GM23338 (cell line): ENCODE data around the gene PEDS1. TPM values are rescaled to one million over a fixed set of nuclear protein-coding genes. Genes with fewer than 3 reads are reported as not detected.
A peak's percentile ranks its signal among the peaks of the same experiment; 100 is the strongest.

Experiments used
- ATAC-seq: fragments of 200-7000 bp; cut with Tn5 transposase; 3 replicates; pipeline ENCODE4 v1.9.1; 2020
- DNase-seq: peaks from one replicate; pipeline ENCODE4 v3.0.0-alpha.2; 2015; ENCODE audit warnings: low spot score
- H2AFZ ChIP-seq: fragments of 200-600 bp; sonication (generic); 2 replicates; pipeline ENCODE4 v1.8.0; 2016; ENCODE audit warnings: antibody characterized with exemption, mild to moderate bottlenecking, moderate library complexity
- H3F3A ChIP-seq: fragments of 200-600 bp; sonication (generic); replicated peaks from 2 replicates; pipeline ENCODE4 v1.8.0; 2017; ENCODE audit warnings: antibody characterized with exemption, mixed run types, low read depth
- H3K27ac ChIP-seq: fragments of 200-600 bp; sonication (generic); 2 replicates; pipeline ENCODE4 v1.6.1; 2016; ENCODE audit warnings: low read depth
- H3K27me3 ChIP-seq: fragments of 200-600 bp; sonication (generic); 2 replicates; pipeline ENCODE4 v1.8.0; 2016; ENCODE audit warnings: mild to moderate bottlenecking, mixed run types, moderate library complexity; ENCODE audit not compliant: insufficient read depth
- H3K36me3 ChIP-seq: fragments of 200-600 bp; sonication (generic); 2 replicates; pipeline ENCODE4 v1.8.0; 2016; ENCODE audit warnings: mild to moderate bottlenecking; ENCODE audit not compliant: insufficient read depth
- H3K4me1 ChIP-seq: fragments of 200-600 bp; sonication (generic); 2 replicates; pipeline ENCODE4 v1.8.0; 2016; ENCODE audit warnings: mild to moderate bottlenecking, moderate library complexity; ENCODE audit not compliant: insufficient read depth
- H3K4me2 ChIP-seq: fragments of 200-600 bp; sonication (generic); 2 replicates; pipeline ENCODE4 v1.7.1; 2017; ENCODE audit warnings: mixed run types
- H3K4me3 ChIP-seq: fragments of 200-600 bp; sonication (generic); 2 replicates; pipeline ENCODE4 v1.6.1; 2016; ENCODE audit warnings: mixed run types
- H3K79me2 ChIP-seq: fragments of 200-600 bp; sonication (generic); replicated peaks from 2 replicates; pipeline ENCODE4 v1.8.0; 2017; ENCODE audit warnings: mild to moderate bottlenecking; ENCODE audit not compliant: insufficient read depth
- H3K9me2 ChIP-seq: fragments of 200-600 bp; sonication (generic); 2 replicates; pipeline ENCODE4 v1.8.0; 2017; ENCODE audit not compliant: insufficient read depth
- H4K20me1 ChIP-seq: fragments of 200-600 bp; sonication (generic); replicated peaks from 2 replicates; pipeline ENCODE4 v1.8.0; 2017; ENCODE audit warnings: mild to moderate bottlenecking; ENCODE audit not compliant: insufficient read depth
- H3K27ac Mint-ChIP-seq: 2 replicates; pipeline ENCODE4 v1.8.0; 2020; ENCODE audit warnings: inconsistent platforms, mild to moderate bottlenecking, moderate library complexity, mixed read lengths
- H3K27me3 Mint-ChIP-seq: 3 replicates; pipeline ENCODE4 v1.8.0; 2022; ENCODE audit warnings: low read depth, mild to moderate bottlenecking, moderate library complexity, mixed read lengths, inconsistent platforms; ENCODE audit not compliant: insufficient read depth, poor library complexity
- H3K36me3 Mint-ChIP-seq: 3 replicates; pipeline ENCODE4 v1.8.0; 2021; ENCODE audit warnings: low read depth, mild to moderate bottlenecking, inconsistent platforms, moderate library complexity, mixed read lengths
- H3K4me1 Mint-ChIP-seq: 3 replicates; pipeline ENCODE4 v1.8.0; 2020; ENCODE audit warnings: mild to moderate bottlenecking, inconsistent platforms, mixed read lengths
- H3K4me3 Mint-ChIP-seq: 3 replicates; pipeline ENCODE4 v1.8.0; 2021; ENCODE audit warnings: moderate library complexity, mild to moderate bottlenecking, inconsistent platforms, mixed read lengths
- H3K9me3 Mint-ChIP-seq: 3 replicates; pipeline ENCODE4 v1.8.0; 2020; ENCODE audit warnings: moderate library complexity, mild to moderate bottlenecking, inconsistent platforms, mixed read lengths
- CREB1 ChIP-seq: fragments of 250-450 bp; sonication (Bioruptor Pico); IDR thresholded peaks from 2 replicates; pipeline ENCODE4 v1.5.0; 2020; ENCODE audit warnings: low read depth, mild to moderate bottlenecking, moderate library complexity
- CTCF ChIP-seq, 2 experiments: fragments of 200-600 bp in 1 of 2; sonication (generic) in 1 of 2; conservative IDR thresholded peaks; 2 replicates each; pipeline versions ENCODE4 v1.5.1 to v1.6.1; 2016 to 2017; ENCODE audit warnings: antibody characterized with exemption in 2 of 2, low read depth in 2 of 2, mild to moderate bottlenecking in 2 of 2, moderate library complexity in 1 of 2
- EZH2 ChIP-seq: fragments of 200-600 bp; sonication (generic); IDR thresholded peaks from one replicate; pipeline ENCODE4 v1.8.0; 2017; ENCODE audit warnings: antibody characterized with exemption, mild to moderate bottlenecking, low read depth; ENCODE audit not compliant: unreplicated experiment
- JUNB ChIP-seq: IDR thresholded peaks from one replicate; pipeline ENCODE4 v1.6.1; 2016; ENCODE audit warnings: antibody characterized with exemption; ENCODE audit not compliant: unreplicated experiment
- NANOG ChIP-seq: IDR thresholded peaks from 2 replicates; pipeline ENCODE4 v1.6.1; 2016; ENCODE audit warnings: antibody characterized with exemption, borderline replicate concordance
- POLR2AphosphoS5 ChIP-seq: IDR thresholded peaks from 2 replicates; pipeline ENCODE4 v1.6.1; 2016; ENCODE audit warnings: antibody characterized with exemption, low read depth
- polyA plus RNA-seq: library from polyadenylated mRNA; unstranded; fragments of >200 nt; fragmentation: Nextera tagmentation; extraction: Ambion mirVana; gene quantifications from 2 replicates; pipeline ENCODE4 v1.2.1, GENCODE V29; 2016
- total RNA-seq: library from RNA; depleted of rRNA; stranded (reverse); fragments of >200 nt; shearing (Covaris generic); gene quantifications from 2 replicates; pipeline ENCODE4 v1.2.3, GENCODE V29; 2014

The PEDS1 gene
- total and polyA plus RNA-seq, 2 experiments from 2014 or later, result 34.5 to 43.6 TPM

- Histone ChIP-seq H3K27ac (0 out of 2 replicates have a peak overlapping the region, but pooled peaks have one; percentile 66), H3K79me2 (peaks cover 29% of the 10 kb centered on the region), H2AFZ (no peak overlapping the region), H3F3A (0 out of 2 replicates have a peak, but pooled peaks cover 8% of the 10 kb centered on the region), H3K4me2 (peak overlapping the region; percentile 100), H3K4me3 (peak overlapping the region; percentile 90), H3K4me1 (peaks cover 30% of the 10 kb centered on the region), H3K36me3 (no peaks in the 10 kb centered on the region), H3K27me3 (no peaks in the 10 kb centered on the region), H3K9me2 (no peaks in the 10 kb centered on the region), H4K20me1 (no peaks in the 10 kb centered on the region; the same call in 1 of the 2 replicates)
- DNase-seq (peak; percentile 78), ATAC-seq (peak; percentile 18)
- peaks cover 17% of the 10 kb centered on the region for H3K27me3 Mint-ChIP-seq
- peaks cover 44% of the 10 kb centered on the region for H3K4me1 Mint-ChIP-seq
- H3K9me3 Mint-ChIP-seq, result no peaks in the 10 kb centered on the region
- peaks cover 24% of the 10 kb centered on the region for H3K36me3 Mint-ChIP-seq
- peak overlapping the region; percentile 96 for H3K4me3 Mint-ChIP-seq
- TF ChIP-seq CTCF (conservative IDR thresholded peaks at IDR 0.05; ENCODE audit: low read depth in 2 of 2) (0 out of 4 replicates have a peak, but pooled peaks of 1 of the 2 experiments have one; percentile 8), EZH2 (no peak)
- peak overlapping the region; percentile 98 for H3K27ac Mint-ChIP-seq
Observed at GRCh38 chr20:50191544-50192363, 38.2 kb upstream of the PEDS1 start.

DNA sequence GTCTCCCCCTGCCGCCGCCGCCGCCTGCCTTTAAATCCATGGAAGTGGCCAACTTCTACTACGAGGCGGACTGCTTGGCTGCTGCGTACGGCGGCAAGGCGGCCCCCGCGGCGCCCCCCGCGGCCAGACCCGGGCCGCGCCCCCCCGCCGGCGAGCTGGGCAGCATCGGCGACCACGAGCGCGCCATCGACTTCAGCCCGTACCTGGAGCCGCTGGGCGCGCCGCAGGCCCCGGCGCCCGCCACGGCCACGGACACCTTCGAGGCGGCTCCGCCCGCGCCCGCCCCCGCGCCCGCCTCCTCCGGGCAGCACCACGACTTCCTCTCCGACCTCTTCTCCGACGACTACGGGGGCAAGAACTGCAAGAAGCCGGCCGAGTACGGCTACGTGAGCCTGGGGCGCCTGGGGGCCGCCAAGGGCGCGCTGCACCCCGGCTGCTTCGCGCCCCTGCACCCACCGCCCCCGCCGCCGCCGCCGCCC, 37.6 kb upstream of the PEDS1 start:
- Histone ChIP-seq H3K27ac (no peak overlapping the region), H3K27me3 (no peaks in the 10 kb centered on the region), H3F3A (0 out of 2 replicates have a peak, but pooled peaks cover 8% of the 10 kb centered on the region), H3K4me2 (peak overlapping the region; percentile 100), H3K4me1 (peaks cover 30% of the 10 kb centered on the region), H3K9me2 (no peaks in the 10 kb centered on the region), H2AFZ (no peak overlapping the region), H3K79me2 (peaks cover 29% of the 10 kb centered on the region), H4K20me1 (no peaks in the 10 kb centered on the region; the same call in 1 of the 2 replicates), H3K36me3 (no peaks in the 10 kb centered on the region), H3K4me3 (peak overlapping the region; percentile 90)
- Mint-ChIP-seq H3K27me3 (peaks cover 22% of the 10 kb centered on the region), H3K36me3 (peaks cover 24% of the 10 kb centered on the region), H3K27ac (no peak overlapping the region), H3K9me3 (no peaks in the 10 kb centered on the region), H3K4me3 (peak overlapping the region; percentile 67; the same call in 2 of the 3 replicates), H3K4me1 (peaks cover 47% of the 10 kb centered on the region)
- TF ChIP-seq JUNB, result no peak
- ATAC-seq (no peak; the same call in 2 of the 3 replicates), DNase-seq (peak; percentile 28)

DNA sequence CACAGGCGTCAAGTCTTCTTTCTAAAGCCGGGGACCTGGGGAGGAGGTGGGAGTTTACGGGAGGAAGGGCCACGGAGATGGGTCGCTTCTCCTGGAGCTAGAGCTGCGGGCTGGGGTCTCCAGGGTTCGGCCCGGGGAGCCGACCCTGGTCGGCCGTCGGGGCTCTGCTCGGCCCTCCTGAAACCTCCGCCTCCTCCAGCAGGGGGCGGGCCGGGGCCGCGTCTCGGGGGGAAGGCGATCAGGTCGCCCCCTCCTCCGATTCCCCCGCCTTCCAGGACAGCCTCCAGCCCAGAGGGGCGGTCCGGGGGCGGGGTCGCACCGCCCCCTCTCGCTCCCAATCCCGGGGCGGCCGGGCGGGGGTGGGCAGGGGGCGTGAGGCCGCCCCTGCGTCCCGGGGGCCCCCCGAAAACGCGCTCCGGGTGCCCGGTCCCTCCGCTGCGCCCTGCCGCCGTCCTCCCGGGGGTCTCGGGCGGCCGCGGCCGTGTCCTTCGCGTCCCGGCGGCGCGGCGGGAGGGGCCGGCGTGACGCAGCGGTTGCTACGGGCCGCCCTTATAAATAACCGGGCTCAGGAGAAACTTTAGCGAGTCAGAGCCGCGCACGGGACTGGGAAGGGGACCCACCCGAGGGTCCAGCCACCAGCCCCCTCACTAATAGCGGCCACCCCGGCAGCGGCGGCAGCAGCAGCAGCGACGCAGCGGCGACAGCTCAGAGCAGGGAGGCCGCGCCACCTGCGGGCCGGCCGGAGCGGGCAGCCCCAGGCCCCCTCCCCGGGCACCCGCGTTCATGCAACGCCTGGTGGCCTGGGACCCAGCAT, 36.9 kb upstream of the PEDS1 start, which contains the start of gene CEBPB:
TSS of gene CEBPB (plus strand) at position 580 of the 814 bp plus-strand sequence. CDS start at position 784, 204 bp downstream.
- Histone ChIP-seq H3K4me3 (peak within 1 kb of the TSS; percentile 90), H3K79me2 (peaks cover 29% of the 10 kb centered on the region), H4K20me1 (no peaks in the 10 kb centered on the region; the same call in 1 of the 2 replicates), H3K27ac (no peak within 1 kb of the TSS), H3K4me1 (peaks cover 30% of the 10 kb centered on the region), H3K27me3 (no peaks in the 10 kb centered on the region), H2AFZ (0 out of 2 replicates have a peak within 1 kb of the TSS, but pooled peaks have one; percentile 38), H3F3A (0 out of 2 replicates have a peak, but pooled peaks cover 8% of the 10 kb centered on the region), H3K4me2 (peak within 1 kb of the TSS; percentile 100), H3K9me2 (no peaks in the 10 kb centered on the region), H3K36me3 (no peaks in the 10 kb centered on the region)
- TF ChIP-seq NANOG (no peak), POLR2AphosphoS5 (peak; percentile 65), CTCF (conservative IDR thresholded peaks at IDR 0.05; ENCODE audit: low read depth in 2 of 2) (peak; percentile 56 to 78), CREB1 (0 out of 2 replicates have a peak, but pooled peaks have one; percentile 18)
- peaks cover 24% of the 10 kb centered on the region for H3K36me3 Mint-ChIP-seq
- peaks cover 24% of the 10 kb centered on the region for H3K27me3 Mint-ChIP-seq
- peak within 1 kb of the TSS; percentile 87 for H3K4me3 Mint-ChIP-seq
- peaks cover 43% of the 10 kb centered on the region for H3K4me1 Mint-ChIP-seq
- peak; percentile 95 for DNase-seq
- H3K27ac Mint-ChIP-seq, result peak within 1 kb of the TSS; percentile 95
- no peaks in the 10 kb centered on the region for H3K9me3 Mint-ChIP-seq
- peak; percentile 64 for ATAC-seq
